Measurements from ENCODE around the gene TSC22D4.

- TF ChIP-seq CTCF (tag by site-specific recombination; IDR thresholded peaks at IDR 0.05): no peak
- TF ChIP-seq ZNF398 (tag by site-specific recombination; IDR thresholded peaks at IDR 0.05): no peak
- TF ChIP-seq TRIM28 (IDR thresholded peaks at IDR 0.05; ENCODE audit: borderline replicate concordance, low read length): no peak
These were observed 22.5 kb downstream of the TSC22D4 start for GRCh38 chr7:100456562-100456961.
